ENCODE data around the gene KLC1. TPM values are rescaled to one million over a fixed set of nuclear protein-coding genes. Genes with fewer than 3 reads are reported as not detected.

The KLC1 gene
- total RNA-seq, 1 donor from 2014 or later: 163 TPM

DNA sequence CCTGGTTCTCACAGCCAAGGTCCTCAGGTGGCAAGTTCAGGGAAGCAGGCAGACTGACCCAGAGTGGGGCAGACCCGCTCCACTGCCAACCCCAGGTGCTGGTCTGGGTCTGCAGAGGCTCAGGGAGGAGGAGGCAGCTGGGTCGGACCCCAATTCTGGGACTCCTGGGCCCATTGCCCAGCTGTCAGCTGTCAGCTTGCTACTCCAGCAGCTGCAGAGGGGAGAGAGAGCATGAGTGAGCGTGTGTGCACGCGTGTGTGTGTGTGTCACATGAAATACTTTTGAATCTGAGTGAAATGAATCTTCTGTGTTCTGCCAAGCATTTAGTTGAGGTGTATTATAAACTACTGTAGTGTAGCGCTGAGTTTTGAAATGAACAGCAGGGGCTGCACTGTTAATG, 55.5 kb downstream of the KLC1 start:
- Mint-ChIP-seq H3K27ac (no peak overlapping the region), H3K4me1 (no peaks in the 10 kb centered on the region), H3K36me3 (peaks cover 25% of the 10 kb centered on the region), H3K9me3 (no peaks in the 10 kb centered on the region), H3K27me3 (ENCODE audit: low read depth) (no peaks in the 10 kb centered on the region), H3K4me3 (no peak overlapping the region)
- no peak for DNase-seq (ENCODE audit: low spot score in 2 of 2, unreplicated experiment in 2 of 2)
- TF ChIP-seq CTCF (IDR thresholded peaks at IDR 0.05; ENCODE audit: unreplicated experiment): no peak

- Mint-ChIP-seq H3K4me3 (no peak overlapping the region), H3K4me1 (no peaks in the 10 kb centered on the region), H3K36me3 (peaks cover 23% of the 10 kb centered on the region), H3K27me3 (ENCODE audit: low read depth) (no peaks in the 10 kb centered on the region), H3K9me3 (no peaks in the 10 kb centered on the region), H3K27ac (no peak overlapping the region)
- no peak for DNase-seq (ENCODE audit: low spot score in 2 of 2, unreplicated experiment in 2 of 2)
- TF ChIP-seq CTCF (IDR thresholded peaks at IDR 0.05; ENCODE audit: unreplicated experiment): no peak
Measured at GRCh38 chr14:103684871-103685270, 55.9 kb downstream of the KLC1 start.

GRCh38 chr14:103685276-103686211, 56.5 kb downstream of the KLC1 start:
- H3K27me3 Mint-ChIP-seq (ENCODE audit: low read depth): no peaks in the 10 kb centered on the region
- no peak for TF ChIP-seq CTCF (IDR thresholded peaks at IDR 0.05; ENCODE audit: unreplicated experiment)
- no peaks in the 10 kb centered on the region for H3K4me1 Mint-ChIP-seq
- H3K9me3 Mint-ChIP-seq: no peaks in the 10 kb centered on the region
- H3K36me3 Mint-ChIP-seq: peaks cover 20% of the 10 kb centered on the region
- H3K4me3 Mint-ChIP-seq: no peak overlapping the region
- no peak overlapping the region for H3K27ac Mint-ChIP-seq
- no peak for DNase-seq (ENCODE audit: low spot score in 2 of 2, unreplicated experiment in 2 of 2)

GRCh38 chr14:103686831-103687485, 57.9 kb downstream of the KLC1 start:
- H3K27me3 Mint-ChIP-seq (ENCODE audit: low read depth): no peaks in the 10 kb centered on the region

GRCh38 chr14:103687712-103688111, 58.7 kb downstream of the KLC1 start:
- no peak for DNase-seq (ENCODE audit: low spot score in 2 of 2, unreplicated experiment in 2 of 2)
- Mint-ChIP-seq H3K27ac (no peak overlapping the region), H3K36me3 (peaks cover 13% of the 10 kb centered on the region), H3K4me3 (no peak overlapping the region), H3K4me1 (no peaks in the 10 kb centered on the region), H3K27me3 (ENCODE audit: low read depth) (no peaks in the 10 kb centered on the region), H3K9me3 (no peaks in the 10 kb centered on the region)
- no peak for TF ChIP-seq CTCF (IDR thresholded peaks at IDR 0.05; ENCODE audit: unreplicated experiment)

More at GRCh38 chr14:103686831-103687485, 57.9 kb downstream of the KLC1 start:
- no peak overlapping the region for H3K4me3 Mint-ChIP-seq
- peak overlapping the region; percentile 72 for H3K27ac Mint-ChIP-seq
- no peaks in the 10 kb centered on the region for H3K4me1 Mint-ChIP-seq
- no peak for TF ChIP-seq CTCF (IDR thresholded peaks at IDR 0.05; ENCODE audit: unreplicated experiment)
- peaks cover 13% of the 10 kb centered on the region for H3K36me3 Mint-ChIP-seq
- no peak for DNase-seq (ENCODE audit: low spot score in 2 of 2, unreplicated experiment in 2 of 2)
- H3K9me3 Mint-ChIP-seq: no peaks in the 10 kb centered on the region

Data from mesothelial cell of epicardium (in vitro differentiated cells).